Heart left ventricle (tissue), 16 donors: ENCODE measurements around the gene MKRN2. TPM values are rescaled to one million over a fixed set of nuclear protein-coding genes. Genes with fewer than 3 reads are reported as not detected.
A peak's percentile ranks its signal among the peaks of the same experiment; 100 is the strongest.

Experiments used
- ATAC-seq, 4 donors: fragments of 200-7000 bp; cut with Tn5 transposase; one replicate each; pipeline ENCODE4 v1.9.1; 2020 to 2022; ENCODE audit warnings: moderate library complexity in 4 of 4, mild to moderate bottlenecking in 3 of 4, moderate number of reproducible peaks in 1 of 4
- DNase-seq, 5 donors: peaks; one replicate each; pipeline ENCODE4 v3.0.0-alpha.2; 2020
- H3K27ac ChIP-seq, 12 donors: fragments of 200-600 bp; sonication (generic) in 4 of 12; one replicate each; pipeline versions ENCODE4 v1.5.0 to v1.8.0; 2016 to 2022; ENCODE audit warnings: mild to moderate bottlenecking in 2 of 12
- H3K27me3 ChIP-seq, 9 donors: fragments of 200-600 bp; sonication (generic) in 2 of 9; one replicate each; pipeline versions ENCODE4 v1.5.1 to v1.8.0; 2016 to 2022; ENCODE audit warnings: mild to moderate bottlenecking in 3 of 9
- H3K36me3 ChIP-seq, 9 donors: fragments of 200-600 bp; sonication (generic) in 2 of 9; one replicate each; pipeline versions ENCODE4 v1.5.0 to v1.8.0; 2018 to 2022; ENCODE audit warnings: mild to moderate bottlenecking in 2 of 9
- H3K4me1 ChIP-seq, 12 donors: fragments of 200-600 bp; sonication (generic) in 4 of 12; one replicate each; pipeline versions ENCODE4 v1.5.0 to v1.8.0; 2016 to 2022; ENCODE audit warnings: mild to moderate bottlenecking in 3 of 12
- H3K4me3 ChIP-seq, 12 donors: fragments of 200-600 bp; sonication (generic) in 4 of 12; one replicate each; pipeline versions ENCODE4 v1.5.0 to v1.8.0; 2017 to 2022; ENCODE audit warnings: mild to moderate bottlenecking in 9 of 12, moderate library complexity in 4 of 12
- H3K9me3 ChIP-seq, 12 donors: fragments of 200-600 bp; sonication (generic) in 4 of 12; one replicate each; pipeline versions ENCODE4 v1.5.0 to v1.8.0; 2016 to 2022; ENCODE audit warnings: mild to moderate bottlenecking in 1 of 12
- POLR2A ChIP-seq, 2 donors: fragments of 450-650 bp; IDR thresholded peaks; one replicate each; pipeline ENCODE4 v1.6.1; 2017; ENCODE audit warnings: antibody characterized with exemption in 2 of 2, mild to moderate bottlenecking in 2 of 2, moderate library complexity in 2 of 2
- WGBS, 4 donors: extraction: QIAGEN DNeasy Blood & Tissue Kit in 2 of 4; methylation state at CpG; one replicate each; pipeline versions ENCODE4 v1.1.5 to v1.1.7; 2013 to 2018; 5-methylcytosine and 5-hydroxymethylcytosine counted together
- intact Hi-C, 10 donors: fragments of 100-400 bp; cut with DNase I; formaldehyde crosslinking; loops; one replicate each; pipeline versions ENCODE4 v1.11.1 to v1.14.2; 2022
- polyA plus RNA-seq, 2 donors: library from polyadenylated mRNA; stranded (reverse); fragments of 200-250 nt; gene quantifications; one replicate each; pipeline ENCODE4 v1.2.3, GENCODE V29; 2013
- total RNA-seq, 9 donors: library from RNA; depleted of rRNA in 2 of 9; stranded (reverse); fragments of >200 nt in 2 of 9; fragmentation: NEBNext Ultra II Directional in 3 of 9; extraction: Animal tissue kit (Norgen Biotek cat#: 25700) in 3 of 9; gene quantifications; one replicate each; pipeline versions ENCODE4 v1.1.0 to v1.2.4, GENCODE V29; 2016 to 2023
- TF ChIP-seq, protein P1 (sequence below), 12 donors: fragments of 200-600 bp; sonication (generic) in 4 of 12; IDR thresholded peaks; one replicate each; pipeline versions ENCODE4 v1.5.0 to v1.8.0; 2018 to 2022; ENCODE audit warnings: antibody characterized with exemption in 12 of 12, mild to moderate bottlenecking in 5 of 12
- donor health status: ischemic (EF 13 %, LVEDD 7.1; RV severe dilation, severe dysfunction).
- donor health status: healthy with polysubstance abuse.
- donor health status: DM: no; HTN: yes; CAD: no.
- donor health status: DM: no; HTN: no; CAD: no.
- donor health status: ischemic (EF 25% LVEDD 6.9; RV normal size, moderate dysfunction).
- donor health status: ischemic (EF 25% LVEDD 5.7; RV mildly dilated, moderate dysfunction).
- donor health status: healthy.
- donor health status: DM: yes; HTN: yes; CAD: no.
- donor health status: ischemic (EF 35%, LVEDD 5.7; RV mildly dilated, moderate dysfunction).
- donor health status: nonischemic (EF 11% LVEDD 7.7; RV severe dilation, severe dysfunction).
- donor health status: DM: yes; HTN: yes; CAD: no.
- donor health status: PGD.
- donor health status: ischemic (EF 29% LVEDD 5.4; RV normal size, mild dysfunction).
- donor health status: nonischemic (EF 23%, LVEDD 6.1; RV moderate dilation, normal function).

Gene MKRN2
- total and polyA plus RNA-seq, 11 donors: 23.2 to 42.2 (median 32.9) TPM

DNA sequence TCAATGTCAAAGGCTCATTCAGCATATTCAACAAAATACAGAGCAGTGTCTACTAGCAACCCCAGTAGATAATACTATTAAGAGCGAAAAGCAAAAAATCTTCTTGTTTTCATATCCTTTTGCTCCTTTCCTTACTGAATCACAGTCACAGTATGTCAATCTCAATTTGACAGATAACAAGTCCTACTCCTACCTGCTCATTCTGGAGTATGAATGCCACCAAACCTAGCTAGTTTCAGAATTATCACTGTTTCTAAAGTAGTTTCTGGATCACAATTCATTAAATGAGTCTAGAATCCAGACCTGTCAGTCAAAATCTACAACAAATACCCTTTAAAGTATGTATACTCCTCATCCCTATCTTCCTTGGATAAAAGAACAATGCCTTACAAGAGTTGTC, 51.5 kb downstream of the MKRN2 start:
- WGBS, 4 donors: 97 to 100% (median 99%) methylated on average over 1 of the region's 1 CpG
- DNase-seq (no peak), ATAC-seq (no peak)
- H3K36me3 ChIP-seq: peaks cover 0 to 96% (median 86%) of the 10 kb centered on the region in 9 donors
- no peak overlapping the region for H3K4me3 ChIP-seq
- intact Hi-C loops: loop anchor here in 1 of 10 donors (10.0 kb wide), 1 partner anchor 116 kb away; no protein-coding TSS in a partner anchor
- H3K4me1 ChIP-seq: peaks cover 0 to 6% (median 0%) of the 10 kb centered on the region in 12 donors
- no peaks in the 10 kb centered on the region for H3K27me3 ChIP-seq
- no peak overlapping the region for H3K27ac ChIP-seq
- TF ChIP-seq, protein P1, sequence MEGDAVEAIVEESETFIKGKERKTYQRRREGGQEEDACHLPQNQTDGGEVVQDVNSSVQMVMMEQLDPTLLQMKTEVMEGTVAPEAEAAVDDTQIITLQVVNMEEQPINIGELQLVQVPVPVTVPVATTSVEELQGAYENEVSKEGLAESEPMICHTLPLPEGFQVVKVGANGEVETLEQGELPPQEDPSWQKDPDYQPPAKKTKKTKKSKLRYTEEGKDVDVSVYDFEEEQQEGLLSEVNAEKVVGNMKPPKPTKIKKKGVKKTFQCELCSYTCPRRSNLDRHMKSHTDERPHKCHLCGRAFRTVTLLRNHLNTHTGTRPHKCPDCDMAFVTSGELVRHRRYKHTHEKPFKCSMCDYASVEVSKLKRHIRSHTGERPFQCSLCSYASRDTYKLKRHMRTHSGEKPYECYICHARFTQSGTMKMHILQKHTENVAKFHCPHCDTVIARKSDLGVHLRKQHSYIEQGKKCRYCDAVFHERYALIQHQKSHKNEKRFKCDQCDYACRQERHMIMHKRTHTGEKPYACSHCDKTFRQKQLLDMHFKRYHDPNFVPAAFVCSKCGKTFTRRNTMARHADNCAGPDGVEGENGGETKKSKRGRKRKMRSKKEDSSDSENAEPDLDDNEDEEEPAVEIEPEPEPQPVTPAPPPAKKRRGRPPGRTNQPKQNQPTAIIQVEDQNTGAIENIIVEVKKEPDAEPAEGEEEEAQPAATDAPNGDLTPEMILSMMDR (IDR thresholded peaks at IDR 0.05): no peak
- no peak for TF ChIP-seq POLR2A (IDR thresholded peaks at IDR 0.05)
- H3K9me3 ChIP-seq: no peaks in the 10 kb centered on the region

DNA sequence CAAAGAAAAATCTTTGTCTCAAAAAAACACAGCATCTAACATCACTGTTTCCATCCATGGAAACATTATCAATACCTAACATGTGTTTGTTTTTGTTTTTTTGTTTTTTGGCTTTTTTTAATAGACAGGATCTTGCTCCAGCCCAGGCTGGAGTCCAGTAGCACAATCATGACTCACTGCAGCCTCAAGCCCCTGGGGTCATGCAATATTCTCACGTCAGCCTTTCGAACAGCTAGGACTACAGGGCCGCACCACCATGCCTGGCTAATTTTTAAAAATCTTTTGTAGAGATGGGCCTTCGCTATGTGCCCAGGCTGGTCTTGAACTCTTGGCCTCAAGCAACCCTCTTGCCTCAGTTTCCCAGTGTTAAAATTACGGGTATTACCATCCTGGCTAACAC, 54.2 kb downstream of the MKRN2 start:
- Histone ChIP-seq H3K27ac (no peak overlapping the region), H3K36me3 (peaks cover 0 to 94% (median 79%) of the 10 kb centered on the region in 9 donors), H3K4me3 (no peak overlapping the region), H3K27me3 (no peaks in the 10 kb centered on the region), H3K9me3 (no peaks in the 10 kb centered on the region), H3K4me1 (peaks cover 0 to 31% (median 2%) of the 10 kb centered on the region in 12 donors)
- peak in 1 of 4 donors; percentile 61 for ATAC-seq
- TF ChIP-seq POLR2A (IDR thresholded peaks at IDR 0.05): no peak
- TF ChIP-seq, protein P1 (IDR thresholded peaks at IDR 0.05): no peak
- WGBS, 4 donors: 66 to 75% (median 73%) methylated on average over 5 of the region's 5 CpGs
- intact Hi-C loops: no loop called here
- no peak for DNase-seq

DNA sequence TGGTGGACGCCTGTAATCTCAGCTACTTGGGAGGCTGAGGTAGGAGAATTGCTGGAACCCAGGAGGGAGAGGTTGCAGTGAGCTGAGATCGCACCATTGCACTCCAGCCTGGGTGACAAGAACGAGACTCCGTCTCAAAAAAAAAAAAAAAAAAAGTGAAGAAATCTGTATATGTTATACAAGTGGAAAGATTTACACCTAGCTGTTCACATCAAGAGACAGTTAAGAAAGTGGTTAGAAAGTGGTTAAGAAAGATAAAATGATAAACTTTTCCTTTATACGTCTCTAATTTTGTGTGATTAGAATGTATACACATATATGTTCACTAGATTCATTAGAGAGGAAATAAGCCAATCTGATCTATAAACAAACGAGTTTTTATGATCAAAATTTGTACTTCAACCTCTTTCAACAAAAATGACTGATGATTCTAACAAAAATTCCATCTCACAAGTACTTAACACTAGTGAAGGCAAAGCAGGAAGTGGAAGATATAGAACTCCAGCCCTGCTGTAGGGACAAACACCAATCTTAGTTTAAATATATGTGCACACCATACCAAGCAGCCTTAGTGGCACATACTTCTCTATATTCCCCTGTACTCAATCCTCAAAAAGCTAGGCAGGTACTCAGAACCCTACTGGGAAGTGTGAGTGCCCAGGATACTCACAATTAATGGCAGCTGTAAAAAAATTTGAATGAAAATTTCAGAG, 55.8 kb downstream of the MKRN2 start:
- DNase-seq (no peak), ATAC-seq (peak in 1 of 4 donors; percentile 30)
- no peaks in the 10 kb centered on the region for H3K9me3 ChIP-seq
- peaks cover 0 to 33% (median 2%) of the 10 kb centered on the region in 12 donors for H3K4me1 ChIP-seq
- no peaks in the 10 kb centered on the region for H3K27me3 ChIP-seq
- WGBS, 4 donors: 79 to 91% (median 85%) methylated on average over 6 of the region's 6 CpGs
- intact Hi-C loops: no loop called here
- H3K36me3 ChIP-seq: peaks cover 0 to 94% (median 79%) of the 10 kb centered on the region in 9 donors
- H3K4me3 ChIP-seq: no peak overlapping the region
- no peak overlapping the region for H3K27ac ChIP-seq
- TF ChIP-seq POLR2A (IDR thresholded peaks at IDR 0.05): no peak
- TF ChIP-seq, protein P1 (IDR thresholded peaks at IDR 0.05): no peak

DNA sequence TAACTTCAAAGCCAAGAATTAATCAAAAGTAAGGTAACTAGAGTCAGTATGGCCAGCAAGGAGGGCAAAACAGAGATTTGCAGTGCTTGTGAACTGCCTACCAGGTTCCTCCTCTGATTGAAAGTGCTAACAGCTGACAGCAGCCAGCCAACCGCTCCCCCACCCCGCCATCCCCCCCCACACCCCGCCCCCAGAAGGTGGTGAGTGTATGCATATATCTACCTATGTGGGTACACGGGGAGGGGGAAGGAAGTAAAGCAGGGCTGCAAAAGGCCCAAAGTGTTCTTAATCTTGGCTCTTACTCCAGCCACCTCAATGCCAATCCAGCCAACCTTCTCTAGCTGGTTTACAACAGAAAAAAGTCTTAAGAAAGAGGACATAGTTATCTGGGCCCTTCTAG, 56.4 kb downstream of the MKRN2 start:
- Histone ChIP-seq H3K4me3 (no peak overlapping the region), H3K27me3 (no peaks in the 10 kb centered on the region), H3K36me3 (peaks cover 0 to 94% (median 79%) of the 10 kb centered on the region in 9 donors), H3K4me1 (peaks cover 0 to 33% (median 2%) of the 10 kb centered on the region in 12 donors), H3K9me3 (no peaks in the 10 kb centered on the region), H3K27ac (no peak overlapping the region)
- DNase-seq (no peak), ATAC-seq (peak in 1 of 4 donors; percentile 20)
- intact Hi-C loops: no loop called here
- no peak for TF ChIP-seq POLR2A (IDR thresholded peaks at IDR 0.05)
- TF ChIP-seq, protein P1 (IDR thresholded peaks at IDR 0.05): no peak
- 28 to 47% (median 31%) methylated on average over 4 of the region's 4 CpGs for WGBS, 4 donors
